KOPT-K1 (cell line): ENCODE measurements around the gene SLC22A25.
"Not testable (repeated sequence)": the region's sequence is repeated elsewhere in the genome, so short reads cannot be mapped to it uniquely, and the experiment has no call there.

Source experiments
- H3K27ac ChIP-seq: fragments of 200-600 bp; sonication (generic); 2 replicates; pipeline ENCODE4 v1.5.1; 2016; ENCODE audit warnings: antibody characterized with exemption, mild to moderate bottlenecking, low read depth, low read length; ENCODE audit not compliant: poor library complexity, severe bottlenecking
- H3K36me3 ChIP-seq: fragments of 200-600 bp; sonication (generic); 2 replicates; pipeline ENCODE4 v1.5.1; 2017; ENCODE audit warnings: antibody characterized with exemption, mild to moderate bottlenecking, low read length, moderate library complexity; ENCODE audit not compliant: insufficient read depth
- H3K9me3 ChIP-seq: fragments of 200-600 bp; sonication (generic); 2 replicates; pipeline ENCODE4 v1.5.1; 2017; ENCODE audit warnings: antibody characterized with exemption, low read length, mild to moderate bottlenecking; ENCODE audit not compliant: insufficient read depth, poor library complexity, severe bottlenecking

Gene SLC22A25

DNA sequence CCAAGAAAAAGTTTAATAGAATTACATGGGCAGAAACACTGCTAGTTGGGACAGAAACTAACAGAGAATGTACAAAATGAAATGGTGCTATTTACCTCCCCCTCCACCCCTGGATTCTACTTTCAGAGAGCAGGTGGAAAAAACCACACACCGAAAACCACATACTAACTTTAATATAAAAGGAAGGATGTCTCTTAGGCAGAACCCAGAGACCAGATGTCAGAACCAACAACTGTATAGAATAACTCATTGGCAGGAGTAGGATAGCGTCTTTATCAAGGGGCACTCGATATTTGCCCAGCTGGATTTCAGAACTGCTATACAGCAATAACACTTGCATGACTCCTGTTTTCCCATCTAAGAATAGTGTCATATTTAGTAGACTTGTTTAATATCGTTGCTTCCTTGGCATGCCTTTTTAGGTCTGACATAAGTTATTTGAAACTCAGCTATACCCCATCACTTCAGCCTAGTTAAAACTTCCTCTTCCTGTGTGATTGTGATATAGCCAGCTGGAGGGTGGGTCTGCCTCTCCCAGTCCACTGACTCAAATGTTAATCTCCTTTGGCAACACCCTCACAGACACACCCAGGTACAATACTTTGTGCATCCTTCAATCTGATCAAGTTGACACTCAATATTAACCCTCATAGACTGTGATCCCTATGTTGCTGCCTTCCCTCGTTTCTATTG lies 1.2 kb downstream of the SLC22A25 start:
- Histone ChIP-seq H3K27ac (no peak overlapping the region), H3K9me3 (peaks cover 3% of the 10 kb centered on the region), H3K36me3 (no peaks in the 10 kb centered on the region)

DNA sequence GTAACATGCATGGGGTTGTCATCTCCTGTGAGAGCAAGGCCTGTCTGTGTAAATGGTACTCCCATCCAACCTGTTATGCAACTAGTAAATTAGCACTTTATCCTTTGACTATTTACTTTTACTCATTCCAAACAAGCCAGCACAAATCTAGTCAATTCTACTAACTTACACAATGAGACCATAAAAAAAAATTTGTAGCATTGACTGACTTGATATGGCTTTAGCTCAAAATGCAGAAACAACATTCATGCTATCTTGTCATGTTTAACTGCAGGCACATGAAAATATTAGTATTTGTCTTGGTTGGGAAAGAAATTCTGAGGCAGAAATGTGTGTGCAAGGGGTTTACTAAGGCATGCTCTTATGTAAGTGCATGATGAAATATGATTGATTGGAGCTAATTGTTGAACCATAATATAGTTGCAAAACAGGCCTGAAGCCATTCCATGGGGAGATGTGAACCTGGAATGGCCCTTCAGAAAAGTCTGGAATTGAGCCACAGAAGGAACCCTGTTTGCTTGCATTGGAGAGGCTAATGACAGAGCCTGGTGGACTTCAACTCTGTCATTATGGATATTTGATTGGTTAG lies 2.5 kb downstream of the SLC22A25 start:
- Histone ChIP-seq H3K9me3 (peaks cover 12% of the 10 kb centered on the region), H3K27ac (no peak overlapping the region)

DNA sequence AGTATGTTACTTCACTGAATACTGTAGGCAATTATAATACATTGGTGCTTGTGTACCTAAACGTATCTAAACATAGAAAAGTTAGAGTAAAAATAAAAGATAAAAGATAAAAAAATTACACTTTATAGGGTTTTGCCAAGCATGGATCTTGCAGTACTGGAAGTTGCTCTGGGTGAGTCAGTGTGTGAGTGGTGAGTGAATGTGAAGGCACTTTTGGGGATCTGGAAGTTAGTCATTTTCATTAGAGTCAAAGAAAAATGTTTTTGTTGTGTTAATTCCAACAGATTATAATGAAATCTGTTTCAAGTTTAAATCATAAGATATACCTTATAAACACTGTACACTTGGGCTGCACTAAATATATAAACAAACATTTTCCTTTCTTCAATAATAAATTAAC lies 3.3 kb downstream of the SLC22A25 start:
- Histone ChIP-seq H3K9me3 (peaks cover 12% of the 10 kb centered on the region), H3K27ac (no peak overlapping the region), H3K36me3 (no peaks in the 10 kb centered on the region)

More for the DNA sequence above, 2.5 kb downstream of the SLC22A25 start:
- H3K36me3 ChIP-seq, result no peaks in the 10 kb centered on the region

DNA sequence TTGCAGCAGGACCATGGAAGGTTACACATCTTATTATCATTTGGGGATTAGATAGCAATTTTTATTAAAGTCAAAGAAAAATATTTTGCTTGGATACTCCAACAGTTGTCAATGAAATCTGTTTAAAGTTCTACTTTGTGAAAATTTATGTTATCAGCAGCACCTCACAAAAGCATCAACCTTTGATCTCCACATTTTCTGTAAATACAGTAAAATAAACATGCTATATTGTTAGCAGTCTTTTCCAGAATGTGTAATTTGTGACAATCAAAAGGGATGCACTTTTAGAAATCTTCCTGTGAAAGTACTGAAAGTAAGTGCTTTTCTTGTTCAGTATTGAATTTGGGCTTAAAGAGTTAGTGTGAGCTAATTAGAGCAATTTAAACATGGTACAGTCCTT lies 4.1 kb downstream of the SLC22A25 start:
- H3K9me3 ChIP-seq, result peaks cover 12% of the 10 kb centered on the region
- no peak overlapping the region for H3K27ac ChIP-seq
- H3K36me3 ChIP-seq, result no peaks in the 10 kb centered on the region

DNA sequence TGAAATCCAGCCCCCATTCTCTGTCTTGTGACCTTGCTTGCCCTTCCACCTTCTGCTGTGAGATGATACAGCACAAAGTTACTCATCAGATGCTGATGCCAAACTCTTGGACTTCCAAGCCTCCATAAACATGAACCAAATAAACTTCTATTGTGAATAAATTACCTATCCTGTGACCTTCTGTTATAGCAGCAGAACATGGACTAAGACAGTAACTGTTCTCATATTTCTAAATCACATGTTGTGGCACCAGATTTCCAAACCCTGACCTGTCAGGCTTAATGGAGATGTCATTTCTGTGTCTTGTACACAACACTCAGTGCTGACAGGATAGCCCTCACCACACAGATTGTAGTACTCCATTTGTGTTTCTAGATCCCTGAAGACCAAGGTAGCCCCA lies 6.0 kb downstream of the SLC22A25 start:
- Histone ChIP-seq H3K9me3 (peaks cover 12% of the 10 kb centered on the region), H3K36me3 (no peaks in the 10 kb centered on the region), H3K27ac (no peak overlapping the region)

DNA sequence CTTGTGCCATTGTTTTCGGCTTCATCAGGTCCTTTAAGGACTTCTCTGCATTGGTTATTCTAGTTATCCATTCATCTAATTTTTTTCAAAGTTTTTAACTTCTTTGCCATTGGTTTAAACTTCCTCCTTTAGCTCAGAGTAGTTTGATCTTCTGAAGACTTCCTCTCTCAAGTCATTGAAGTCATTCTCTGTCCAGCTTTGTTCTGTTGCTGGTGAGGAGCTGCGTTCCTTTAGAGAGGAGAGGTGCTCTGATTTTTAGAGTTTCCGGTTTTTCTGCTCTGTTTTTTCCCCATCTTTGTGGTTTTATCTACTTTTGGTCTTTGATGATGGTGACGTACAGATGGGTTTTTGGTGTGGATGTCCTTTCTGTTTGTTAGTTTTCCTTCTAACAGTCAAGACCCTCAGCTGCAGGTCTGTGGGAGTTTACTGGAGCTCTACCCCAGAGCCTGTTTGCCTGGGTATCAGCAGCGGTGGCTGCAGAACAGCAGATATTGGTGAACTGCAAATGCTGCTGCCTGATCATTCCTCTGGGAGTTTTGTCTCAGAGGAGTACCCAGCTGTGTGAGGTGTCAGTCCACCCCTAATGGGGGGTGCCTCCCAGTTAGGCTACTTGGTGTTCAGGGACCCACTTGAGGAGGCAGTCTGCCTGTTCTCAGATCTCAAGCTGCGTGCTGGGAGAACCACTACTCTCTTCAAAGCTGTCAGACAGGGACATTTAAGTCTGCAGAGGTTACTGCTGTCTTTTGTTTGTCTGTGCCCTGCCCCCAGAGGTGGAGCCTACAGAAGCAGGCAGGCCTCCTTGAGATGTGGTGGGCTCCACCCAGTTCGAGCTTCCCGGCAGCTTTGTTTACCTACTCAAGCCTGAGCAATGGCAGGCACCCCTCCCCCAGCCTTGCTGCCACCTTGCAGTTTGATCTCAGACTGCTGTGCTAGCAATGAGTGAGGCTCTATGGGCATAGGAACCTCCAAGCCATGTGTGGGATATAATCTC lies 7.6 kb downstream of the SLC22A25 start:
- not testable (repeated sequence) for H3K27ac ChIP-seq

DNA sequence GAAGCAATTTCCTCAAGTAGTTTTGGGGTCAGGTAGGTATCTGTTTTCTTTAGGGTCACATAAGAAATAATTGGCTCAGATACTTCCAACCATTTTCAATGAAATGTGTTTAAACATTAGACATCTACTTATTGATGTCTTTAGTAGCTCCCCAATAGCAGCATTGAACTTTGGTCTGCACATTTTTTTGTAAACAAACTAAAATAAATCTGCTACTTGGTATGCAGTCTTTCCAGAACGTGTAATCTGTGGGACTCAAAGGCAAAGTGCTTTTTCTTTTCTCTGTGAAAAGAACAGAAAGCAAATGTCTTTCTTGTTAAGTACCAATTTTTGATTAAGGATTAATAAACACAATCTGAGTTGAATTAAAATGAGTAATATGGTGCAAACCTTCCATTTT lies 13.6 kb downstream of the SLC22A25 start:
- Histone ChIP-seq H3K27ac (no peak overlapping the region), H3K36me3 (no peaks in the 10 kb centered on the region), H3K9me3 (no peaks in the 10 kb centered on the region)

More for the DNA sequence above, 7.6 kb downstream of the SLC22A25 start:
- peaks cover 12% of the 10 kb centered on the region for H3K9me3 ChIP-seq
- not testable (repeated sequence) for H3K36me3 ChIP-seq

DNA sequence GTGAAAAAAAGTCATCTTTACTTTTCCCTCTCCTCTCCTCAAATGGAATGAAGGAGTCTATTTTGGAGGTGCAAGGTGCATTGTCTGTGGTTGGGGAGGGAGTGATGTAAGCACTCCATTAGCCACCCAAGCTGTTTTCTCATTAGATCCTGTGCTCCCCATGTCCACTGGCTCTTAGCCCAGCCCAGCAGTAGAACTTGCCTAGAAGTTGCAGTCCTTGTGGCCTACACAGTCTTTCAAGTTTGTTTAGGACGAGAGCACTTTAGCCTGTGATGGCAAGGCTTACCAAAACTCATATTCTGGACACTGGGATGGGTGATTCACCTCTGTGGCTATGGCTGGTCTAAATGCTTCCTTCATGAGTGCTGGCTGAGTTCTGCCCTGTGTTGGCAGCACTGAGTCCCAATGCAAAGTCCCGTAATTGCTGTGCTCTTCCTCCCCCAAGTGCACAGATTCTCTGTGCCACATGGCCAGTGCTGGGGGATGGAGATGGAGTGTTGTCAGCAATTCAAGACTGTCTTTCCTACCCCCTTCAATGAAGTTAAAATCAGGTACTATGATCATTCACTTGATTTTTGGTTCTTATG lies 15.8 kb downstream of the SLC22A25 start:
- no peaks in the 10 kb centered on the region for H3K9me3 ChIP-seq
- H3K27ac ChIP-seq, result no peak overlapping the region
- H3K36me3 ChIP-seq, result no peaks in the 10 kb centered on the region

DNA sequence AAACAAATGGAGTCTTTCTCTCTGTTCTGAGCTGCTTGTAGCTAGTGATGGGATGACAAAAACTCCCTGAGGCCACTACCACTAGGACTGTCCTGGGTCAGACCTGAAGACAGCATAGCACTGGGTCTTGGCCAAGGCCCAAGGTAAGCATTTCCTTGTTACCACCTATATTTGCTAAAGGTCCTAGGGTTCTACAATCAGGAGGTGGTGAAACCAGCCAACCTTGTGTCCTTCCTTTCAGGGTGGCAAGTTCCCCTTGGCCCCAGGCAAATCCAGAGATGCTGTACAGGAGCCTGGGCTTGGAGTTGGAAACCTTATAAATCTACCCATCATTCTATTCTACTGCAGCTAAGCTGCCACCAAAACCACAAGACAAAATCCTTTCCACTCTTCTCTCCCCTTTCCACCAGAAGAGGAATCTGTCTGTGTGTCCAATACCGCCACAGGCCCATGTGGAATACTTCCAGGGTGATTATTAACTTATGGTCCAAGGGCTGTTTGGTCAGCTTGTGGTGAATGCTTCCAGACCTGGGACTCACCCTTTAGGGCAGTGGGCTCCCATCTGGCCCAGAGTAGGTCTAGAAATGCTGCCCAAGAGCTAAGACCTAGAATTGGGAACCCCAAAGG lies 16.8 kb downstream of the SLC22A25 start:
- Histone ChIP-seq H3K27ac (no peak overlapping the region), H3K36me3 (no peaks in the 10 kb centered on the region), H3K9me3 (no peaks in the 10 kb centered on the region)

DNA sequence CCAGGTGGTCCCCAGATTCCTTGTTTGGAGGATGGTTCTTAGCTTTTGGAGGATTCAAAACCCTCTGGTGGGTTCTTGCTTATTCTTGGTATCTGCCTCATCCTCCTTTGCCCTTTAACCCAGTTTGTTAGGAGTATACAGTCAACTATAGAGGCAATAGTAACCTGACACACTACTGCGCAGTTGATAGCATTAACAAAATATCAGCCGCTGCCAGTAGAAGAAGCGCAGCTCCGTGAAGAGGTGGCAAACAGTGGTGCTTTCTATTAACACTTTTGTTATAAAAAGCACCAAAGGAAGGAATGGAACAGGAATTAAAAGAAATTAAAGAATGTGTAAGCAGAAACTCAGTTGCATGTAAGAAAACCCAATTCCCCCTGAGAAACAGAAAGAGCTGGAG lies 29.3 kb downstream of the SLC22A25 start:
- H3K36me3 ChIP-seq, result no peaks in the 10 kb centered on the region
- H3K27ac ChIP-seq, result no peak overlapping the region
- no peaks in the 10 kb centered on the region for H3K9me3 ChIP-seq

DNA sequence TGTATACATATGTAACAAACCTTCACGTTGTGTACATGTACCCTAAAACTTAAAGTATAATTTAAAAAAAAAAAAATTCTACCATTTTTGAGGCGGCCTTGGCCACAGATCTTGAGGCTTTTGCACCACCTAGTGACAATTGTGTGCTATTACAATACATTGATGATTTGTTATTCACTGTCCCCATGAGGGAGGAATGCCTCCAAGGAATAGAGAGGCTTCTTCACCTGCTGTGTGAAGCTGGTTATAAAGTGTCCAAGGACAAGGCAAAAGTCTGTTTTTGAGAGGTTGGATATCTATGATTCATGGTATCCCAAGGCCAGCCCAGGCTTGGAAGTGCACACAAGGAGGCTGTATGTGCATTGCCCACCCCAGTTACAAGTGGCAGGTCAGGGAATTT lies 30.7 kb downstream of the SLC22A25 start:
- Histone ChIP-seq H3K36me3 (no peaks in the 10 kb centered on the region), H3K9me3 (peaks cover 7% of the 10 kb centered on the region)

DNA sequence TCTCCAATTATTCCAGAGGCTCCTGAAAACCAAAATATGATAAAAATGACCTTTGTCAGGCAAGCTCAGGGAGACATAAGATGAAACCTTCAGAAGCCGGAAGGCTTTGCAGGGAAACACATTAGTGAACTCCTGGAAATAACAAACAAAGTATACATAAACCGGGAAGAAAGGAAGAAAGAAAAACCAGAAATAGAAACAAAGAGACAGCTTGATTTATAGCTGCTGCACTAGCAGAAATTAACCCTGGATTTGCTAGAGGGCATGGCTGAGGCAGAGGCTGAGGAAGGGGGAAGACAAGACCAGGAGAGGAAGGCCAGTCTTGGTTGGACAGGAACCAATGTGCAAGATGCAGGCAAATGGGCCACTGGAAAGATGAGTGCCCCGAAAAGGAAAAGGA lies 33.3 kb downstream of the SLC22A25 start:
- Histone ChIP-seq H3K27ac (no peak overlapping the region), H3K9me3 (peaks cover 7% of the 10 kb centered on the region), H3K36me3 (no peaks in the 10 kb centered on the region)

More for the DNA sequence above, 30.7 kb downstream of the SLC22A25 start:
- H3K27ac ChIP-seq, result no peak overlapping the region
